GM23248 (cell line): ENCODE data around the gene NINJ1.

Experiments
- EZH2 ChIP-seq: fragments of 200-600 bp; sonication (generic); IDR thresholded peaks from 2 replicates; pipeline ENCODE4 v1.6.1; 2018; ENCODE audit warnings: antibody characterized with exemption, mild to moderate bottlenecking; ENCODE audit not compliant: insufficient read depth, poor library complexity, severe bottlenecking
- EZH2phosphoT487 ChIP-seq: fragments of 200-600 bp; sonication (generic); IDR thresholded peaks from 2 replicates; pipeline ENCODE4 v1.6.1; 2018; ENCODE audit warnings: antibody characterized with exemption, moderate library complexity, mild to moderate bottlenecking, low read depth; ENCODE audit not compliant: insufficient read depth

- TF ChIP-seq EZH2 (no peak), EZH2phosphoT487 (no peak)
These were observed 7.9 kb upstream of the NINJ1 start for GRCh38 chr9:93141771-93142483.
